Esophagus squamous epithelium (tissue), 5 donors: ENCODE results near the gene CABP4. TPM values are rescaled to one million over a fixed set of nuclear protein-coding genes. Genes with fewer than 3 reads are reported as not detected.
A peak's percentile ranks its signal among the peaks of the same experiment; 100 is the strongest.

Experiments used
- DNase-seq: peaks from one replicate; lab custom pipeline; 2025; lab: John Stamatoyannopoulos, UW
- H3K27ac ChIP-seq, 4 donors: fragments of 200-600 bp; sonication (generic); one replicate each; pipeline ENCODE4 v1.5.1; 2016 to 2019; ENCODE audit warnings: mild to moderate bottlenecking in 1 of 4
- H3K27me3 ChIP-seq, 4 donors: fragments of 200-600 bp; sonication (generic); 1 replicate in 3 of 4; 2 replicates in 1 of 4; pipeline versions ENCODE4 v1.5.1 to v1.6.0; 2017 to 2021; ENCODE audit warnings: antibody characterized with exemption in 1 of 4
- H3K36me3 ChIP-seq, 3 donors: fragments of 200-600 bp; sonication (generic); one replicate each; pipeline ENCODE4 v1.5.1; 2016 to 2019
- H3K4me1 ChIP-seq, 3 donors: fragments of 200-600 bp; sonication (generic); one replicate each; pipeline ENCODE4 v1.5.1; 2017 to 2019
- H3K4me3 ChIP-seq, 4 donors: fragments of 200-600 bp; sonication (generic); 1 replicate in 3 of 4; 2 replicates in 1 of 4; pipeline ENCODE4 v1.5.1; 2016 to 2019; ENCODE audit warnings: mild to moderate bottlenecking in 2 of 4, moderate library complexity in 1 of 4
- H3K9me3 ChIP-seq, 3 donors: fragments of 200-600 bp; sonication (generic); one replicate each; pipeline ENCODE4 v1.5.1; 2016 to 2019
- CTCF ChIP-seq, 6 experiments: fragments of 450-650 bp in 4 of 6; fragments of 200-600 bp in 2 of 6; sonication (generic) in 2 of 6; IDR thresholded peaks; one replicate each; pipeline ENCODE4 v1.5.1; 2016 to 2019; ENCODE audit warnings: antibody characterized with exemption in 6 of 6, mild to moderate bottlenecking in 4 of 6, moderate library complexity in 4 of 6
- POLR2A ChIP-seq, 4 donors: fragments of 450-650 bp; IDR thresholded peaks; one replicate each; pipeline ENCODE4 v1.6.1; 2017; ENCODE audit warnings: antibody characterized with exemption in 4 of 4, mild to moderate bottlenecking in 4 of 4, moderate library complexity in 3 of 4
- WGBS, 2 donors: methylation state at CpG; one replicate each; pipeline ENCODE4 v1.1.5; 2018; 5-methylcytosine and 5-hydroxymethylcytosine counted together
- intact Hi-C: fragments of 100-400 bp; cut with DNase I; formaldehyde crosslinking; loops from one replicate; pipeline ENCODE4 v1.15.0; 2022
- total RNA-seq, 4 donors: library from RNA; depleted of rRNA; stranded (reverse); fragments of >200 nt; gene quantifications; one replicate each; pipeline ENCODE4 v1.1.0, GENCODE V29; 2016
- donor health status: DM: yes; HTN: yes; CAD: no.

The CABP4 gene
- total RNA-seq, 4 donors from 2014 or later, result 0.38 TPM; not detected in 3

GRCh38 chr11:67450796-67451657 lies 4.1 kb upstream of the CABP4 start:
- H3K4me3 ChIP-seq, result no peak overlapping the region
- no peaks in the 10 kb centered on the region for H3K9me3 ChIP-seq
- no peak for DNase-seq
- no peaks in the 10 kb centered on the region for H3K36me3 ChIP-seq
- peaks cover 0 to 17% (median 0%) of the 10 kb centered on the region in 3 donors for H3K4me1 ChIP-seq
- WGBS, 2 donors, result 87 to 98% methylated on average over 7 to 12 of the region's 25 CpGs
- no peaks in the 10 kb centered on the region for H3K27me3 ChIP-seq
- H3K27ac ChIP-seq, result no peak overlapping the region
- no peak for TF ChIP-seq CTCF (IDR thresholded peaks at IDR 0.05)
- no peak for TF ChIP-seq POLR2A (IDR thresholded peaks at IDR 0.05)
- intact Hi-C loops, result no loop called here

- Histone ChIP-seq H3K9me3 (no peaks in the 10 kb centered on the region), H3K27ac (peak overlapping the region in 2 of 4 donors; percentile 54 to 67)
- DNase-seq, result no peak
Measured at GRCh38 chr11:67451658-67451976, 3.5 kb upstream of the CABP4 start.

GRCh38 chr11:67452141-67452952 lies 2.8 kb upstream of the CABP4 start, which contains the start of gene GPR152:
Gene GPR152, minus strand, starts transcription at chr11:67452729. Its CDS starts 5 bp downstream, at chr11:67452724.
- H3K36me3 ChIP-seq, result no peaks in the 10 kb centered on the region
- WGBS, 2 donors, result 76 to 92% methylated on average over 6 to 23 of the region's 33 CpGs
- no peaks in the 10 kb centered on the region for H3K27me3 ChIP-seq
- H3K27ac ChIP-seq, result peak within 1 kb of the TSS in 2 of 4 donors; percentile 54 to 67
- TF ChIP-seq POLR2A (IDR thresholded peaks at IDR 0.05), result no peak
- no peak for TF ChIP-seq CTCF (IDR thresholded peaks at IDR 0.05)
- no peak for DNase-seq
- intact Hi-C loops, result no loop called here
- no peaks in the 10 kb centered on the region for H3K9me3 ChIP-seq
- peak within 1 kb of the TSS in 1 of 4 donors; percentile 31 for H3K4me3 ChIP-seq
- peaks cover 0 to 17% (median 0%) of the 10 kb centered on the region in 3 donors for H3K4me1 ChIP-seq

More at GRCh38 chr11:67451658-67451976, 3.5 kb upstream of the CABP4 start:
- 81 to 100% methylated on average over 3 to 4 of the region's 14 CpGs for WGBS, 2 donors
- H3K4me3 ChIP-seq, result no peak overlapping the region
- no peaks in the 10 kb centered on the region for H3K27me3 ChIP-seq
- no peak for TF ChIP-seq CTCF (IDR thresholded peaks at IDR 0.05)
- TF ChIP-seq POLR2A (IDR thresholded peaks at IDR 0.05), result no peak
- intact Hi-C loops, result no loop called here
- H3K36me3 ChIP-seq, result no peaks in the 10 kb centered on the region
- peaks cover 0 to 17% (median 0%) of the 10 kb centered on the region in 3 donors for H3K4me1 ChIP-seq

GRCh38 chr11:67453816-67454732 lies 1.1 kb upstream of the CABP4 start:
- H3K27ac ChIP-seq, result no peak overlapping the region
- WGBS, 2 donors, result 64 to 86% methylated on average over 3 to 11 of the region's 21 CpGs
- no peaks in the 10 kb centered on the region for H3K9me3 ChIP-seq
- TF ChIP-seq CTCF (IDR thresholded peaks at IDR 0.05) (no peak), POLR2A (IDR thresholded peaks at IDR 0.05) (no peak)
- H3K36me3 ChIP-seq, result no peaks in the 10 kb centered on the region
- intact Hi-C loops, result no loop called here
- DNase-seq, result no peak
- H3K4me3 ChIP-seq, result no peak overlapping the region
- H3K27me3 ChIP-seq, result no peaks in the 10 kb centered on the region
- H3K4me1 ChIP-seq, result peaks cover 0 to 13% (median 0%) of the 10 kb centered on the region in 3 donors
